ENCODE data around the gene LATS2.

LATS2 gene

DNA sequence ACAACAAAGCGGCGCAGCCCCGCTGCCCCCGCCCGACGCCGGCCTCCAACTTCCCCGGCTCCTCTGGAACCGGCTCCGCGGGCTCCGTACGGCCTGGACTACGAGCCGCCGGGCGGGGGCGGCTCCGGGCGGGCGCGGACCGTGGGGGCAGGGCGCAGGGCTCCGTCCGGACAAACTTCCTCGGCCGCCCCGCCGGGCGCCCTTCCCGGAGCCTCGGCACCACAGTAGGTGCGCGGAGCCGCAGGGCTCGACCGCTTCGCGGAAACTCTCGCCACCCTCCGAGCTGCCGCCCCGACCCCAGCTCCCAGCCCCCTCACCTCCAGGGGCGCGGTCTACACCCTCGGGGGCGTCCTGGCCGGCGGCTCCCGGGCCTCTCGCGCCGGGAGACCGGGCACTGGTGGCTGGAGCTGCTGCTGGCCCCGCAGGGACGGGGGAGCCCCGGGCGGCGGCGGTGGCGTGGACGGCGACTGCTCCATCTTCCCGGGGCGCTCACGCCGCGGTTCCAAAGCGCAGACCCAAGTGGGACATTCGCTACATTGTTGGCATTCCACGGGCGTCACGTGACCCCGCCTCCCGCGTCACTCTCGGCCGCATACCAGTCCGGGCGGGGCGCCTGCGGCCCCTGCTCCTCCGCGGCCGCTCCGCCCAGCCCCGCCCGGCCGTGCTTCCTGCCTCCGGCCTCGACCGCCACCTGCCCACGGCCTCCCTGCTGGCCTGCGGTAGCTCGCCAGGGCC lies at the start of gene LATS2:
Gene LATS2 (minus strand): TSS at position 558 of the 735 bp plus-strand sequence. CDS start 15,560 bp downstream, outside the sequence.
- peak; percentile 69 for DNase-seq

DNA sequence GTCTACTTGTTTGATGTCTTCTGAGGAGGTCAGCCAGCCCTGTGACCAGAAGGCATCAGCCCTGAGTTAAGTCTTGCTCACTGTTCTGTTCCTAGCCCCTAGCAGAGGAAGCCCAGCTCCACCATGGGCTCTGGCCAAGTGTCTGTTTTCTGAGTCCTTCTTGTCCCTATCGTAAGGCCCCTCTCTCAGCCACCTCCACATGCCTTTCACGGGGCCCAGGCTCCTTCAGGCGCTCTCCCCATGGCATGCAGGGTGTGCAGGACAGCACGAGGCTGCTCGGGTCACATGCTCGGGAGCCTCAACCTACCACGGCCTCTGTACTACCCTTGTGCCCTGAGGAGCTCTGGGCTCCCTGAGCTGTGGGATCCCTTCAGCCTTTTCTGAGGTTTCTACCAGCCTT lies 47.8 kb upstream of the LATS2 start:
- no peak for DNase-seq

DNA sequence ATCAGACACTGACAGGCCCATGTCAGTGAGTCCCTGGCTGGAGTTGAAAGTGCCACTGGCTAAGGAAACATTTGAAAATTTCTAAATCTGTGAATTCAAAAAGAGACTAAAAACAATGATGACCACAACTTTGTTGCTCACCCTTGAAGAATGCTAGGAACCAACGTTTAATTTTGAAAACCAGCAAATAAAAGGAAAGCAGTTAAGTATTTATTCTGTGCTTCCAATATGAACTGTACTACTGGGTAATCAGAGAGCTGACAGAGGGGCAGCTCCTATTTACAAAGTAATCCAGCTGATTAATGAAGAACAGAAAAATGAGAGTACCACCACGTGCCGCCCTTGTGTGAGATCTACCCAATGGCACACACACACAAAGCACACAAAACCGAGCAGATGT lies 44.7 kb upstream of the LATS2 start:
- no peak for DNase-seq

DNA sequence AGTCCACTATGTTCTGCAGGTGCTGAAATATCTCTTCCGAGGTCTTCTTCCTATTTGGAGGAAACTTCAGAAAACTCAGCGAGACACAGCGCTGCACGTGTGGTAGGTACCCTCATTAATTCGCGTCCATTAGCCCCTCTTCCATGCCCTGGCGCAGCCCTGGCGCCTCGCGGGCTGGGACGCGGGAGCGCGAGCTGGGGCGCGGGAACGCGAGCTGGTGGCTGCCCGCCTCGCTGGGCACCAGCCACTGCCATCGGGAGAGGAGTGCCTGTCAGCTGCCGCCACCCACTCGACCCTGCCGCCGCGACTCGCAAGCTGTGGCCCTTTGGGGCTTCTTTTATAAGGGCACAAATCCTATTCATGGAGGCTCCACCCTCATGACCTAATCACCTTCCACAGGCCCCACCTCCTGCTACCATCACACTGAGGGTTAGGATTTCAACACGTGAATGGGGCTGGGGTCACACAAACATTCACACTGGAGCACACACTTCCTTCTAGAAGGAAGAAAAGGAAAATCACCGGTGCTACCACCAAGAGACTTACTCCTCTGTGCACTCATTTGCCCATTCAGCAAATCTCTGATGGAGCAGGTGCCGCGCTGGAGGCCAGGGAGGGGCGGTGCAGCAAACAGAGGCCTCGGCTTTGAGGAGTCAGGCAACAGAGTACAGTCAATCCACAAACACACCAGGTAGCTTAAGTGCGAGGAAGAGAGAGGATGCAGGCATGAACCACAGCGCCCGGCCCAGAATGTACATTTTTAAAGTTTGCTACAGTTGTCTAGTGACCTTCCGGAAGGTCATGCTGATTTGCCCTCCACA lies 43.0 kb upstream of the LATS2 start:
- no peak for DNase-seq

DNA sequence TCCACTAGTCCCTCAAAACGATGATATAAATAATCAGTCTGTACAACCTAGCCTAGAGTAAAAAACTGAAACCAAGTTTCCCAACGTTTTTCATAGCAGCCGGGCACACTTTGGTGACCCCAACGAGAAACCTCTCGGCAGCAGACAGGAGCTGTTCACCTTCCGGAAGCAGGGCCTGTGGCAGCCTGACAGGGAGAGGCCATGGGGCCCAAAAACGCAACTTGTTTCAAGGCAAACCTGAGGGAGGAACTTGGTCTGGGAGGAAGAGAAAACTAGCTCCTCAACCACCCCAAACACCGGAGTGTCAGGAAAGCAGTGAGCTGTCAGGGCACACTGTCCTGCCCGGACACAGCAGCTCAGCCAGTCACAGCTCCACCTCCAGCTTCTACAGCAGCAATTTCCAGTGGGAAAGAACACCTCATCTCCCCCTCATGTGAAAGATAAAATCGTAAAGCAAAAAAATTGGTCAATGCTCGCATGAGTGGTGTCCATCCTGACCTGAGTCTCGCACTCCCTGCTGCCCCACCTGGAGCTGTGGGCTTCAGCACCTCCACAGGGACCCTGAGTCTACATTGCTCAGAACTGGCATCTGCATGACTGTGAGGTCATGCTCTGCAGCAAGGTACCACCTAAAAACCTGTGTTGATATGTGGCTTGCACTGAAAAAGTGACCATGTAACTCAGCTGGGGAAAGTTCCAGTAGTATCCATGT lies 40.6 kb upstream of the LATS2 start:
- no peak for DNase-seq

DNA sequence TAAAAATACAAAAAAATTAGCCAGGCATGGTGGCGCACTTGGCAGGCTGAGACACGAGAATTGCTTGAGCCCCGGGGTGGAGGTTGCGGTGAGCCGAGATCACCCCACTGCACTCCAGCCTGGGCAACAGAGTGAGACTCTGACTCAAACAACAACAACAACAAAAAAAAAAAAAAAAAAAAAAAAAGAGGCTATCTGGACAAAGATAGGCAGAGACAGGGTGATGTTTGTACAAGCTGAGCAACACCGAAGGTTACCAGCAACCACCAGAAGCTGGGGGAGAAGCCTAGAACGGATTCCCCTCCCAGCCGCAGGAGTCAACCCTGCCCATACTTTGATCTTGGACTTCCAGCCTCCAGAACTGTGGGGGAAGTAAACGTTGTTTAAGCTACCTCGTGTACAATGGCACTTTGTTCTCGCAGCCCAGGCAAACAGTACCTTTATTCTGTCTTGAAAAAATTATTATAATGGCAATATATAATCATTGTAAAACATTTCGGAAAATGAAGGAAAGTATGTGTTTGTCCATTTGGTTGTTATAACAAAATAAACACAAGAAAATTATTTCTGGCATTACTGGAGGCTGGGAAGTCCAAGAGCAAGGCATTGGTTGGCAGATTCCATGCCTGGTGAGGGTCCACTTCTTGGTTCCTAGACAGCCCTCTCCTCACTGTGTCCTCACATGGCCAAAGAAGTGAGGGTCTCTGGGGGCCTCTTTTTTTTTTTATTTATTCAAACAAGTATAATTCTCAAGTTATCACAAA lies 39.8 kb upstream of the LATS2 start:
- DNase-seq = no peak

DNA sequence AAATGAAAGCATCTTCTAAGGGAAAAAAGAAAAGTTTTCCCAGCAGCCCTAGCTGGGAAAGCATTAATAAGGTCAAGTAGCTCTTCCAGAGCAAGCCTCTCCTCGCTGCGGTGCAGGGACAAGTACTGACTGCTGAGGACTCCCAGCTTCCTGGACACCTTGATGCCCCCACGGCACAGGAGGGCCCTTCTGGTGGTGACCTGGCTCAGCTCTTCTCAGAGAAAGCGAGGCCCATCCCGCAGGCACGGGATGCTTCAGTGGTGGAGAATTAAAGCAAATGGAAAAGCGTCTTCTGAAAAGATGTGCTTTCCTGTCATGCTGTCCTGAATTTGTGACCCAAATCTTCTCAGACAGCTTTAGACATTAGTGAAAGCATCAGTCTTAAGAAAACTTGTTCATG lies 38.8 kb upstream of the LATS2 start:
- no peak for DNase-seq

DNA sequence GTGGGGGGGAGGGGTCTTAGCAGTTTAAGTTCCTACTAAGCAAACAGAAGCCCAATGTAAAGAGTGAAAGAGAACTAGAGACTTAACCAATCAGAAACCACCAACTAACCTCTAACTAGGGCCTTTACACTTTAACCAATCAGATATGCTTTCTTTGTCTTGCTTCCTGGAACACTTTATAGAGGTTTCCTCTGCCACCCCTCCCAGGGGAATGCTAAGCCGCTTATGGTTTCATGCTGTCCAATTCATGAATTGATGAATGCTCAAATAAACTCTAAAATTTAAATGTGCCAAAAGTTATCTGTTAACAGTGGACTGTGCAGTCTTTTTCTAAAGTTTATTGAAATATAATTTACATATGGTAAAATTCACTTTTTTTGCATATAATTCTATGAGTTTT lies 33.9 kb upstream of the LATS2 start:
- peak; percentile 6 for DNase-seq

DNA sequence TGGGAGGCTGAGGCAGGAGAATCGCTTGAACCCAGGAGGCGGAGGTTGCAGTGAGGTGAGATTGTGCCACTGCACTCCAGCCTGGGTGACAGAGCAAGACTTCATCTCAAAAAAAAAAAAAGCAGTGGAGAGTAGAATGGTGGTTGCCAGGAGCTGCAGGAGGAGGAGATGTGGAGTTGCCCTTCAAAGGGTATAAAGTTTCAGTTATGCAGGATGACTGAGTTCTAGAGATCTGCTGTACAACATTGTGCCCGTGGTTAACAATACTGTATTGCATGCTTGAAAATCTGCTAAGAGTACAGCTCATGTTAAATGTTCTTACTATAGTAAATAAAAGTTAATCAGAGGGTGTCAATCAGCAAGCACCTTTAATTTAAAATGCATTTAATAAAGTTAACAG lies 28.4 kb upstream of the LATS2 start:
- no peak for DNase-seq

DNA sequence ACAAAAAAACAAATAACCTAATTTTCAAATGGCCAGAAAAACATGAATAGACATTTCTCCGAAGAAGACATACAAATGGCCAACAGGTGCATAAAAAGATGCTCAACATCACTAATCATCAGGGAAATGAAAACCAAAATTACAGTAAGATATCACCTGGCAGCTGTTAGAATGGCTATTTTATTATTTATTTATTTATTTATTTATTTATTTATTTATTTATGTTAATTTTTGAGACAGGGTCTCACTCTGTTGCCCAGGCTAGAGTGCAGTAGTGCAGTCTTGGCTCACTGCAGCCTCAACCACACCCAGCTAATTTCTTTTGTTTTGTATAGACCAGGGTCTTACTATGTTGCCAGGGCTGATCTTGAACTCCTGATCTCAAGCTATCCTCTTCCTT lies 27.1 kb upstream of the LATS2 start:
- DNase-seq = no peak

DNA sequence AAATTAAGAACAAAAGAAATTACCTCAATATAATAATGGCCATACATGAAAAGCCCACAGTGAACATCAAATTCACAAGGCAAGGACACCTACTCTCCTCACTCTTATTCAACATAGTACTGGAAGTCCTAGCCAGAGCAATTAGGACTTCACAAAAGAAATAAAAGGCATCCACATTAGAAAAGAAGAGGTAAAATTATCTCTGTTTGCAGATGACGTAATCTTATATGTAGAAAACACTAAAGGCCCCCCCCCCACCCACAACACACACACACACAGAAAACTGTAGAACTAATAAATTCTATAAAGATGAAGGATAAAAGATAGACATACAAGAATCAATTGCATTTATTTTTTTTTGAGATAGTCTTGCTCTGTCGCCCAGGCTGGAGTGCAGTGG lies 25.5 kb upstream of the LATS2 start:
- no peak for DNase-seq

DNA sequence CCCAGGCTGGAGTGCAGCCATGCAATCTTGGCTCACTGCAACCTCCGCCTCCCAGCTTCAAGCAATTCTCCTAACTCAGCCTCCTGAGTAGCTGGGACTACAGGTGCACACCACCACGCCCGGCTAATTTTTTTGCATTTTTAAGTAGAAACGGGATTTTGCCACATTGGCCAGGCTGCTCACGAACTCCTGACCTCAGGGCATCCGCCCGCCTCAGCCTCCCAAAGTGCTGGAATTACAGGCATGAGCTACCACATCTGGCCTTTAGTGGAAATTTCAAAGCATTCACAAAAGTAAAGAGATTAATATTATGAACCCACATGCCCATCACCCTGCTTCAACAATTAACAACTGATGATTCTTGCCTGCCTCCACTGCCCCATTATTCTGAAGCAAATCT lies 20.5 kb upstream of the LATS2 start:
- no peak for DNase-seq

DNA sequence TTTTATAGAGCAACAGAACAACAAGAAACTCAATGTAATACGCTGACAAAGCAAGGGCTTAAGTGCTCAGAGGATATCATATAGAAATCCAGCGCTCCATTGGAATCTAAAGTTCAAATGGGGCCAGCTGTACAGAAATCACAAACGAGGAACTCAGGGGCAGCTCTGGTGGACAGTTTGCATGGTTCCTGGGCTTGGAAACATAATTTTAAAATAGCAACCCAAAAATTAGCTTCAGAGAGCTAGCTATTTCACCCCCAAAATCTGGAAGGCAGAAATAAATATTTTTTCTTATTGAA lies 19.2 kb upstream of the LATS2 start:
- no peak for DNase-seq

DNA sequence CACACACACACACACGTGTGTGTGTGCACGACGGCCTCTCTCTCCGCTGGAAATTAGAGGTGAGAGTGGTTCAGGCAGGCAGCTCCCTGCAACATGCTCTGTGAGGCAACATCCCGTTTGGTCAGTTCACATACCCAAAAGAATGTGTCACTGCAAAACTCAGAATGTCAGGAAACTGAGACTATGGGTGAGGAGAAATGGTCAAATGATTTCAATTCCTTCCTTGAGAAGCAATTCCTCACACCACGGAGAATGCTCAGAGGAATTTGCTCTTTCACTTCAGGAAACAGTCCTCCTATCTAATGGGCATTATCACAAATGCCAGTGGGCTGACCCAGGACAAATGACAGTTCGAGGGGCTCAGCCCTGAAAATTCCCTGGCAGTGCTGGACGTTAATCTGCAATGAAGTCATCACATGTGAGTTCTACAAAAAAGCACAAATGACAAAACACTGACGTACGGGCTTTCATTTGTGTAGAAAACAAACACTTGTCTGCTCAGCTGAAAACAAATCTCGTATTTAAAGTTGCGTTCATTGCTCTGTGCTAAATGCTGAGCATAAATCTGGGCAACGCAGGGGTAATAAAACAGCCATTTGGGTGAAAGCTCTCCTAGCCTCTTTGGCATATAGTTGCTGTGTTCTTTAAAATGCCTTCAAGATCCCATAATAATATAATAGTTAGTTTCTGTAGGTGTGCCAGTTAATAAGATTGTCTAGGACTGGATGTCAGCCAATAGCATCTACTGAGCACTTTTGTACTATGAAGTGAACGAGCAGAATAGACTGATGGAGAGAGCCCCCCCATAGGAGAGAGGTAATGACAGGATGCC lies 18.6 kb upstream of the LATS2 start:
- peak; percentile 84 for DNase-seq

DNA sequence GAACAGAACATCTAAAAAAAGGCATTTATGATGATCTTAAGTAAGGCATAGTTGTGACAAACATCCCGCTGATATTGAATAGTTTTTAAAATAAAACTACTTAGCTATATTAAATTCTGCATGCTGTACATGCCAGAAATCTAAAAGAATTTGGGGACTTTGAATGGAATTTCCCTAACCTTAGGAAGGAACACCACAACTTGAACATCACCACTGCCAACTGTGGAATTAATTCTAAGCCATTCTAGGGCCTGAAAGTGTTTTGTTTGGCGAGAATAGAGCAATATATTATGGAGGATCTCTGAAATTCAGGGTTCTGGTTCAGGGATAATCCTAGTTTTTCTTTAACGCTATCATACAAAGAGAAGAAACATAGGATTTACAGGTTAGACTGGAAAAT lies 17.8 kb upstream of the LATS2 start:
- no peak for DNase-seq

DNA sequence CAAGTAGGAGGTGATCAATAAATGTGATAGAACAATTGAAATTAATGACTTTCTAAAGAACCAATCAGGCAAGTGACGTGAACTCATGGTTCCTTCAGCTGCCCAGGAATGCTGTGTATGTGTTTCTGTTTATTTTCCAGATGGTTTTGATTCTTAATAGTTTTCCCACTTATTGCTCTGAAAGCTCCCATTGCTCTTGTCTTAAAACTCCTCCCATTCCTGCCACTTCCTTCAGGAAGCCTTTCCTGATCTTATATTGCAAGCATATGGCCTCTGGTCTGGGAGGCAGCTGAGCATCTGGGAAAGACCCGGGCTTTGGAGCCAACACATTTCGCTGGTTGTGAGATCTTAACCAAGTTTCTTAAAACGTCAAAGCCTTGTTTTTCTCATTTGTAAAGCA lies 17.1 kb upstream of the LATS2 start:
- no peak for DNase-seq

DNA sequence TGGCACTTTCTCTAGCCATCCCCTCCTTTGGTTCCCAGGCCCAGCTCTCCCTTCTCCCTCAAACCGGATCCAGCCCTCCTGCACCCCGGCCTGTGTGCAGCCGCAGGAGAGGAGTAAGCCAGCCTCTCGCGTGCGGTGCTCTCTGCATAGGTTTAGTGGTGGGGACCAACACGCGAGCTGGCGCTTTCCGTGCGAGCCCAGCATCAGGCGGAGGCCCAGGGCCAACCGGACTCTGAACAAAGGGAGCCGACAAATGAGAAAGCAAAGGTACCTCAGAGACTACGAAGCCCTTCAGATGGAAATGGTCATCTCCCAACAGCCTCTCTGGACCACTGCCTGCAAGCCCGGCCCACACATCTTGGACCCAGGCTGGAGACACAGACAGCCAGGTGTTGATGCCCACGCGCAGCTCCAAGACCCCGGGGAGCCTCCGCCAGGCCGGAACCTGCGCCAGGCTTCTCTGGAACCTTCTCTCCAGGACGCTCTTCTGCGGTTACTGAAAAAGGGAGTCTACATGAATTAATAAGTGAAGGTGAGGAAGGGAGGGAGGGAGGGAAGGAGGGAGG lies 16.5 kb upstream of the LATS2 start:
- DNase-seq = no peak

DNA sequence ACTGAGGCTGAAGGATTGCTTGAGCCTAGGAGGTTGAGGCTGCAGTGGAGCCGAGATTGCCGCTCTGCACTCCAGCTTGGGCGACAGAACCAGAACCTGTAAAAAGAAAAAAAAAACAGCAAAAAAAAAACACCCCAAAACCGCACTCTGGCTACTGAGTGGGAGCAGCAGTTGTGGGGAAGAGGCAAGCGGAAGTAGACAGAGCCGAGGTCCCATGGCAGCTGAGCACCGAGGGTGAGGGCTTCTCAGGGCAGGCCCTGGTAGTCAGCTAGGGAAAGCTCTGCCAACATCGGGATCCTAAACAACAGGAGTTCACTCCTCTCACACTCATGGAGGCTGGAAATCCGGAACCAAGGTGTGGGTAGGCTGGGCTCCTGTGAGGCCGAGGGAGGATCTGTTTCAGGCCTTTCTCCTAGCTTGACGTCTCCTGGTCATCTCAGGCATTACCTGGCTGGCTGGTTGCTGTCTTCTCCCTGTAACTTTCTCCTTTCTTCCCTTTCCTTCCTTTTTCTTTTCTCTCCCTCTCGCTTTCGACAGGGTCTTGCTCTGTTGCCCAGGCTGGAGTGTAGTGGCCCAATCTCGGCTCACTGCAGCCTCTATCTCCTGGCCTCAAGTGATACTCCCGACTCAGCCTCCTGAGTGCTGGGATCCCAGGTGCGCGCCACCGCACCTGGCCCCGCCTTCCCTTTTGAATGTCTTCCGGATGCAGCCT lies 15.8 kb upstream of the LATS2 start:
- no peak for DNase-seq

DNA sequence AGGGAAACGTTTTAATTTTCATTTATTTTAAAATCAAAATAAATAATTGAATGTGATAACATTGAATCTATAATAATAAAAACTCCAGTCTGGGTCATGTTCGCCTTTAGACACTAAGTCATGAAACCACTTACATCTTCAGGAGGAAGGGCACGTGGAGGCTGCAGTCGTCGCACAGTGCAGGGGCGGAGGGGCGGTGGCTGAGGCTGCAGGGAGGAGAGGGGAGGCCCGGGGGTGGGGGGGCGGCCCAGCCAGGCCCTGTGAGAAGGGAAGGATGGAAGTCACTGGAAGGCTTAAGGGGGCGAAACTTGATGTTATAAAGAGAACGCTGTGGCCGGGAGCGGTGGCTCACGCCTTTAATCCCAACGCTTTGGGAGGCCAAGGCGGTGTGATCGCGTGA lies 14.9 kb upstream of the LATS2 start:
- no peak for DNase-seq

DNA sequence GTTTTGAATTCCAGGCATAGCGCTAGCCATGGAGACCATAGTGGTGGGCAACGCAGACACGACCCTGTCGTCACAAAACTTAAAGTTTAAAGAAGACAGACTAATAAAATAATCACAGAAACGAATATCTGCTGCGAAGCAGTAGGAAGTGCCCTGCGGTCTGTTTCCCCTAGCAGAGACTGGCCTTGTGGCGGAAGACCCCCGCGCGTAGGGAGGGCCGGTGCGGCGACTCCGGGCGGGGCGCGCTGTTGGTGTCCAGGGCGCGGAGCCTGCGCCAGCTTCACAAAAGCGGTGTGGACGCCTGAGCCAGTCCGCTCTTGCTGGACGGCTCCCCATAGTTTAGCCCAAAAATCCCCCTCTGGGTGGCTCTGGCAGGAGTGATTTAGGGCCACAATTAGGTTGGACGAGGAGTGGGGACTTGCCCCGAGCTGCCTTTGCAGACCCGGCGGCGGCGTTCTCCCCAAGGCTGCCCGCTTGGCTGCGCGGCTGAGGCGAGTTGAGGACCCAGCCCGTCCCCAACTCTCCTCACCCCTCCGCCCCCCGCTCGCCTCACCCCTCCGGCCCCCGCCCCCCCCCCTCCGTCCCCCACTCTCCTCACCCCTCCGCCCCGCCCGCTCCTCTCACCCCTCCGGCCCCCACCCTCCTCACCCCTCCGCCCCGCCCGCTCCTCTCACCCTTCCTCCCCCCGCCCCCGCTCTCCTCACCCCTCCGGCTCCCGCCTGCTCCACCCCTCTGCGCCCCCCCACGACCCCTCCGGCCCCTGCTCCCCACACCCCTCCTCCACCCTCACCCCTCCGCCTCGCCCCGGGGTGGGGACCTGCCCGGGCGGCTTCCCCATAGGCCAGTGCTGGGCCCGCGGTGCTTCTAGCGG lies 14.2 kb upstream of the LATS2 start:
- peak; percentile 43 for DNase-seq
